Suprapubic skin (tissue), 4 donors: Measurements from ENCODE around the gene DPM3.
"Not testable (repeated sequence)": the region's sequence is repeated elsewhere in the genome, so short reads cannot be mapped to it uniquely, and the experiment has no call there.

Experiments used
- CTCF ChIP-seq, 2 donors: fragments of 200-600 bp in 1 of 2; fragments of 450-650 bp in 1 of 2; sonication (generic) in 1 of 2; IDR thresholded peaks; one replicate each; pipeline ENCODE4 v1.5.1; 2016 to 2019; ENCODE audit warnings: antibody characterized with exemption in 2 of 2, mild to moderate bottlenecking in 1 of 2, moderate library complexity in 1 of 2
- EP300 ChIP-seq: sonication (generic); formaldehyde crosslinking; IDR thresholded peaks from one replicate; pipeline ENCODE4 v1.6.1; 2017; ENCODE audit warnings: antibody characterized with exemption
- POLR2A ChIP-seq, 2 donors: fragments of 450-650 bp; IDR thresholded peaks; one replicate each; pipeline ENCODE4 v1.6.1; 2017; ENCODE audit warnings: antibody characterized with exemption in 2 of 2, mild to moderate bottlenecking in 2 of 2, moderate library complexity in 2 of 2
- POLR2AphosphoS5 ChIP-seq, 3 donors: sonication (generic); formaldehyde crosslinking; IDR thresholded peaks; one replicate each; pipeline ENCODE4 v1.6.1; 2017; ENCODE audit warnings: antibody characterized with exemption in 3 of 3

GRCh38 chr1:155155996-155156643 is 15.8 kb upstream of the DPM3 start:
- not testable (repeated sequence) for TF ChIP-seq CTCF (IDR thresholded peaks at IDR 0.05); POLR2A (IDR thresholded peaks at IDR 0.05); EP300; POLR2AphosphoS5 (IDR thresholded peaks at IDR 0.05)
